OCI-LY7 (cell line): Measurements from ENCODE around the gene CRTC1. TPM values are rescaled to one million over a fixed set of nuclear protein-coding genes. Genes with fewer than 3 reads are reported as not detected.

ENCODE experiments used
- BruUV-seq: library from RNA; stranded (reverse); fragments of 400-500 nt; replicated peaks from 2 replicates; lab custom pipeline; 2021; lab: Mats Ljungman, UMichigan
- CTCF ChIA-PET: fragments of 300-600 bp; sonication (Branson Sonifier 250); formaldehyde crosslinking; loops from one replicate; lab custom pipeline; 2022; ENCODE audit warnings: antibody characterized with exemption; ENCODE audit not compliant: unreplicated experiment; lab: Charles Lee
- POLR2A ChIA-PET: fragments of 300-600 bp; sonication (Branson Sonifier 250); formaldehyde crosslinking; loops from one replicate; lab custom pipeline; 2022; ENCODE audit warnings: antibody characterized with exemption; lab: Charles Lee
- DNase-seq: peaks from one replicate; pipeline ENCODE4 v3.0.0-alpha.2; 2015; ENCODE audit warnings: low spot score
- H2AFZ ChIP-seq: fragments of 200-600 bp; sonication (generic), shearing (Covaris generic); 2 replicates; pipeline ENCODE4 v1.6.1; 2014; ENCODE audit warnings: mild to moderate bottlenecking, antibody characterized with exemption, low read length, moderate library complexity
- H3K27ac ChIP-seq: fragments of 200-600 bp; sonication (generic); 2 replicates; pipeline ENCODE4 v1.5.1; 2014; ENCODE audit warnings: mixed run types, low read depth, mild to moderate bottlenecking, moderate library complexity, low read length, inconsistent platforms; ENCODE audit not compliant: poor library complexity, severe bottlenecking
- H3K36me3 ChIP-seq: fragments of 200-600 bp; sonication (generic); 2 replicates; pipeline ENCODE4 v1.6.1; 2014; ENCODE audit warnings: mild to moderate bottlenecking, antibody characterized with exemption, low read length, moderate library complexity, mixed read lengths; ENCODE audit not compliant: insufficient read depth
- H3K4me1 ChIP-seq: fragments of 200-600 bp; sonication (generic); 2 replicates; pipeline ENCODE4 v1.5.1; 2014; ENCODE audit warnings: mild to moderate bottlenecking, low read length; ENCODE audit not compliant: insufficient read depth, poor library complexity, severe bottlenecking
- H3K4me2 ChIP-seq: fragments of 200-600 bp; sonication (generic); 2 replicates; pipeline ENCODE4 v1.6.1; 2014; ENCODE audit warnings: mild to moderate bottlenecking, low read length
- H3K4me3 ChIP-seq: fragments of 200-600 bp; sonication (generic); 2 replicates; pipeline ENCODE4 v1.5.1; 2014; ENCODE audit warnings: mild to moderate bottlenecking, low read depth, low read length; ENCODE audit not compliant: poor library complexity, severe bottlenecking
- H3K79me2 ChIP-seq: fragments of 200-600 bp; sonication (generic); 2 replicates; pipeline ENCODE4 v1.6.1; 2016; ENCODE audit warnings: low read depth, mild to moderate bottlenecking, low read length, moderate library complexity, mixed read lengths; ENCODE audit not compliant: insufficient read depth
- H3K9me2 ChIP-seq: fragments of 200-600 bp; sonication (generic); 2 replicates; pipeline ENCODE4 v1.6.1; 2016; ENCODE audit warnings: mild to moderate bottlenecking, low read length, mixed read lengths; ENCODE audit not compliant: insufficient read depth
- H3K9me3 ChIP-seq: fragments of 200-600 bp; sonication (generic); 2 replicates; pipeline ENCODE4 v1.6.1; 2014; ENCODE audit warnings: mild to moderate bottlenecking, mixed run types, low read length, mixed read lengths
- H4K20me1 ChIP-seq: fragments of 200-600 bp; sonication (generic); 2 replicates; pipeline ENCODE4 v1.6.1; 2014; ENCODE audit warnings: mild to moderate bottlenecking, antibody characterized with exemption, low read length, moderate library complexity, mixed read lengths; ENCODE audit not compliant: insufficient read depth
- CTCF ChIP-seq: fragments of 200-600 bp; sonication (generic); conservative IDR thresholded peaks from 2 replicates; pipeline ENCODE4 v1.5.1; 2014; ENCODE audit warnings: mild to moderate bottlenecking, antibody characterized with exemption, low read length, moderate library complexity, mixed read lengths
- EZH2phosphoT487 ChIP-seq: fragments of 200-600 bp; sonication (generic); IDR thresholded peaks from 2 replicates; pipeline ENCODE4 v1.6.1; 2018; ENCODE audit warnings: low read depth, borderline replicate concordance, mild to moderate bottlenecking, mixed run types, antibody characterized with exemption, low read length, moderate library complexity, mixed read lengths
- intact Hi-C: fragments of 100-400 bp; cut with micrococcal nuclease; formaldehyde crosslinking; loops from one replicate; pipeline ENCODE4 v1.10.0; 2022; ENCODE audit not compliant: unreplicated experiment
- total RNA-seq, 2 experiments: library from RNA; depleted of rRNA in 1 of 2; stranded (reverse); fragments of >200 nt in 1 of 2; shearing (Covaris generic) in 1 of 2; gene quantifications; 2 replicates each; pipeline ENCODE4 v1.2.3, GENCODE V29; 2014 to 2022

Gene CRTC1
- total RNA-seq, 2 experiments from 2014 or later = 4.1 to 10.3 TPM

- POLR2A ChIA-PET = interaction anchor here (0.5 to 1.3 kb wide), 5 partner anchors 17 to 201 kb away, joined by 3 to 4 read pairs (median 4); partner anchors contain the start of gene REX1BD
- Histone ChIP-seq H3K4me3 (peak overlapping the region; percentile 73), H3K36me3 (no peaks in the 10 kb centered on the region), H3K79me2 (peaks cover 5% of the 10 kb centered on the region; the same call in 1 of the 2 replicates), H3K4me1 (peaks cover 23% of the 10 kb centered on the region), H4K20me1 (no peaks in the 10 kb centered on the region), H3K9me2 (no peaks in the 10 kb centered on the region), H2AFZ (peak overlapping the region; percentile 97), H3K4me2 (peak overlapping the region; percentile 93), H3K9me3 (no peaks in the 10 kb centered on the region), H3K27ac (no peak overlapping the region)
- BruUV-seq = no TSS peak
- TF ChIP-seq EZH2phosphoT487 = no peak
- TF ChIP-seq CTCF = no peak
- intact Hi-C loops = loop anchor here (5.0 kb wide), 1 partner anchor 150 kb away; the partner anchor contains the start of gene UPF1
- CTCF ChIA-PET = interaction anchor here (0.6 to 1.0 kb wide), 2 partner anchors 63 to 85 kb away, joined by 3 to 4 read pairs; no protein-coding TSS in a partner anchor
- no peak for DNase-seq
Observed at GRCh38 chr19:18682807-18683108, 722 bp upstream of the CRTC1 start.

GRCh38 chr19:18683958-18684641 is 620 bp downstream of the CRTC1 start:
- no peak for DNase-seq
- Histone ChIP-seq H3K27ac (no peak overlapping the region), H3K79me2 (peaks cover 5% of the 10 kb centered on the region; the same call in 1 of the 2 replicates), H3K9me3 (no peaks in the 10 kb centered on the region), H3K4me2 (peak overlapping the region; percentile 89), H4K20me1 (no peaks in the 10 kb centered on the region), H3K9me2 (no peaks in the 10 kb centered on the region), H3K4me3 (peak overlapping the region; percentile 73), H2AFZ (no peak overlapping the region), H3K4me1 (peaks cover 23% of the 10 kb centered on the region), H3K36me3 (no peaks in the 10 kb centered on the region)
- no TSS peak for BruUV-seq
- ChIA-PET POLR2A (no interaction called here), CTCF (no interaction called here)
- TF ChIP-seq CTCF (no peak), EZH2phosphoT487 (no peak)
- intact Hi-C loops = loop anchor here (5.0 kb wide), 1 partner anchor 148 kb away; the partner anchor contains the start of gene UPF1

- H3K9me2 ChIP-seq = no peaks in the 10 kb centered on the region
- no peaks in the 10 kb centered on the region for H3K36me3 ChIP-seq
- peaks cover 23% of the 10 kb centered on the region for H3K4me1 ChIP-seq
- DNase-seq = no peak
- CTCF ChIA-PET = interaction anchor here (0.5 kb wide), 1 partner anchor 296 kb away, joined by 4 read pairs; no protein-coding TSS in a partner anchor
- TF ChIP-seq CTCF (no peak), EZH2phosphoT487 (no peak)
- H3K27ac ChIP-seq = no peak overlapping the region
- H3K9me3 ChIP-seq = no peaks in the 10 kb centered on the region
- no TSS peak for BruUV-seq
- peak overlapping the region; percentile 89 for H3K4me2 ChIP-seq
- H4K20me1 ChIP-seq = no peaks in the 10 kb centered on the region
- peak overlapping the region; percentile 73 for H3K4me3 ChIP-seq
- POLR2A ChIA-PET = no interaction called here
- intact Hi-C loops = loop anchor here (5.0 kb wide), 1 partner anchor 148 kb away; the partner anchor contains the start of gene UPF1
- H3K79me2 ChIP-seq = peaks cover 5% of the 10 kb centered on the region; the same call in 1 of the 2 replicates
- no peak overlapping the region for H2AFZ ChIP-seq
Observed at GRCh38 chr19:18684642-18684993, 1.1 kb downstream of the CRTC1 start.
